GM18870 (cell line): ENCODE measurements around the gene OR1E2.
"Not testable (repeated sequence)": the region's sequence is repeated elsewhere in the genome, so short reads cannot be mapped to it uniquely, and the experiment has no call there.

Experiments used
- ATAC-seq: cut with Tn5 transposase; IDR thresholded peaks from one replicate; pipeline ENCODE4 v1.9.1; 2021; ENCODE audit warnings: moderate library complexity; ENCODE audit not compliant: unreplicated experiment

The OR1E2 gene, protein sequence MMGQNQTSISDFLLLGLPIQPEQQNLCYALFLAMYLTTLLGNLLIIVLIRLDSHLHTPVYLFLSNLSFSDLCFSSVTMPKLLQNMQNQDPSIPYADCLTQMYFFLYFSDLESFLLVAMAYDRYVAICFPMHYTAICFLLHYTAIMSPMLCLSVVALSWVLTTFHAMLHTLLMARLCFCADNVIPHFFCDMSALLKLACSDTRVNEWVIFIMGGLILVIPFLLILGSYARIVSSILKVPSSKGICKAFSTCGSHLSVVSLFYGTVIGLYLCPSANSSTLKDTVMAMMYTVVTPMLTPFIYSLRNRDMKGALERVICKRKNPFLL

DNA sequence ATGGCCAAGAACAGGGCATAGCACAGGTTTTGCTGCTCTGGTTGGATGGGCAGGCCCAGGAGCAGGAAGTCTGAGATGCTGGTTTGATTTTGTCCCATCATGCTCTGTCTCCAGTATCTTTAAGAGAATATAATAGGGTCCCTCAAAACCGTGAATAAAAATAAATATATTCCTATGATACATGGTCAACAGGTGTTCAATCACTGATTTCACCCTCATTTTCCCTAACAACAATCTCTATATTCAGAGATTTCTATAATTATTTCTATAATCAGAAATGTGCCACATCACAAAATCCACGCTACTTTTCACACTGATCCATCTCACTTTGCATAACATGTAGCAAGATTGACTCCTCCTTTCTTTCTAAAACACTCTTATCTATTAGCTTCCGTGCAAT is at the start of gene OR1E2:
TSS of gene OR1E2 (minus strand) at position 101 of the 400 bp plus-strand sequence. CDS start at position 101, 0 bp downstream.
- no peak for ATAC-seq

DNA sequence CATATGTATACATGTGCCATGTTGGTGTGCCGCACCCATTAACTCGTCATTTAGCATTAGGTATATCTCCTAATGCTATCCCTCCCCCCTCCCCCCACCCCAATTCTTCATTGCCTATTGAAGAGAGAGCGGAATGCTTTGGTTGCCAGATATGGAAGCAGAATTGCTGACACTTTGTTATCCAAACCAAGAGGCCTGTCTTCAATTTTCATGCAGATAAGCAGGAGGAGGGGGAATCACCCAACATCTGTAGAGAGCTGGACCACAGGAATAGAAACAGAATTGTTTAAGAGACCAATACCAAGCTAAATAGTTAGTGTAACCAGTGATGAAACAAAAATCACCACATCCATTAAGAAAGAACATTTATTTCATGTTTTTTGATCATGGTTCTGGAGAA is 49.2 kb upstream of the OR1E2 start:
- ATAC-seq = no peak

DNA sequence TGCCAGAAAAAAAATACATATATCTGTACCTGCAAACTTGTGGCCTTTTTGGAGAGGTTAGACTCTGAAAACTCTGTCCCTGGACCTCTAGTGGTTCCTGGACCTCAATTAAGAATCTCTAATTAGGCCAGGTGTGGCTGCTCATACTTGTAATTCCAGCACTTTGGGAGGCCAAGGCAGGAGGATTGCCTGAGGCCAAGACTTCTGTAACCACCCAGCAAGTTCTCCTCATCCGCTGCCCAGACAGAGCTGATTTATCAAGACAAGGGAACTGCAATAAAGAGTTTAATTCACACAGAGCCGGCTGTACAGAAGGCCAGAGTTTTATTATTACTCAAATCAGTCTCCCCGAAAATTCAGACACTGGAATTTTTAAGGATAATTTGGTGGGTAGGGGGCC is 46.3 kb upstream of the OR1E2 start:
- ATAC-seq = no peak

DNA sequence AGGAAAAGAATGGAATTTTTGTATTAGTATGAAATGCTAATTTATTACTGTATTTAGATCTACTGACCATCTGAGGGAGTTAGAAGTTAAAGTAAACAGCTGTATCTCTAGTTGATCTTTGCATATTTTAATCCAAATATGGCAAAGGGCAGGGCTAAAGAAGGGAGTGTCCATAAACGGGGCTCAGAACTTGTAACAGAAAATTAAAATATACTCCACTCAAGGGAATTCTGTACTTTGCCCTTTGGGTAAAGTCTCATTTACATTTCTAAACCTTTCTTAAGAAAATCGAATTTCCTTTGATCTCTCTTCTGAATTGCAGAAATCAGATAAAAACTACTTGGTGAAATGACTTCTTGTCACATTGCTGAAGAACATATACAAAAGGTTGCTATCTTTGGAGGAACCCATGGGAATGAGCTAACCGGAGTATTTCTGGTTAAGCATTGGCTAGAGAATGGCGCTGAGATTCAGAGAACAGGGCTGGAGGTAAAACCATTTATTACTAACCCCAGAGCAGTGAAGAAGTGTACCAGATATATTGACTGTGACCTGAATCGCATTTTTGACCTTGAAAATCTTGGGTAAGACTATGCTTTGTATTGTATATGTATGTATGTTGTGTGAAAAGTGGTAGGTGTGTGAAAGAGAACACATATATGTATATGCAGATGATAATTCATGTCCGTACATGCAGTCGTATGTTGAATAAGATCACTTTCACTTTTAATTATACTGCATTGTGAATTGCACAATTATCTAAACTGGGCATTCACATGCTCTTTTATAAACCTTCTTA is 42.4 kb upstream of the OR1E2 start, which contains the start of gene ASPA:
TSS of gene ASPA (plus strand) at position 186 of the 799 bp plus-strand sequence. CDS start at position 349, 163 bp downstream.
- ATAC-seq = no peak

DNA sequence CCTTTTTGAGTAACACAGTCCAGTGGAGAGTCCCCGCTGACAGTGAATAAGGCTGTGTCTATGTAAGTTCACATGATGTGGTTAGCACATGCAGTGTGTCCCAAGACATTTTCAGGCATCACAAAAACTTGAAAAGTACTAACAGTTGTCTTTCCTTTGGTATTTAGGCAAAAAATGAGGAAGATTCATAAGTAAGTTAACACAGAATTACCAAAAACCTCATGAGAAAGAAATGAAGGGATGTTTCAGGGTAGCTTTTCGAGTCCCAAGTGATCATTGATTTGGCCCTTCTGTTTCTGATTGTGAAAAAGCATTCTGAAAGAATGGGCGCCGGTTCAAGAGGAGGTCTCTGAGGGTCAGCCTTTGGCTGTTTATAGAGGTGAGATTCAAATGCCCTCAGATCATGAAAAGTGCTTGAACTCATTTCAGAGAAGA is 41.6 kb upstream of the OR1E2 start:
- ATAC-seq = no peak

DNA sequence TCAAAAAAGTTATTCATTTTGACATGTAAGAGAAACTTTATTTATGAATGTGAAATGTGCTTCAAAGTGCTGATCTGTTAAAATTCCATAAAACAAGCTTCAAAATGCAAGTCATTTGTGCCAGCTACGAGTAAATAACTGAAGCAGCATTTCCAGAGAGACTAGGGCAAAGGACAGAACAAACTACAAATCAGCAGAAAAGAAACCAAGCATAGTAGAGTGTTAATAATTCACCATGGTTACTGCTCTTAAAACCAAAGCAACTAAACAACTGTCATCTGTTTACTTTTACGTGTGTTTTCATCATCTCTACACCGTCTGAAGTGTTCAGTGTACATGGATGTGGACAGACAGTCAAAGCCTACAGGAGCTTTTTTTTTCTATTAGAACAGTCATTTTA is 40.6 kb upstream of the OR1E2 start:
- no peak for ATAC-seq

DNA sequence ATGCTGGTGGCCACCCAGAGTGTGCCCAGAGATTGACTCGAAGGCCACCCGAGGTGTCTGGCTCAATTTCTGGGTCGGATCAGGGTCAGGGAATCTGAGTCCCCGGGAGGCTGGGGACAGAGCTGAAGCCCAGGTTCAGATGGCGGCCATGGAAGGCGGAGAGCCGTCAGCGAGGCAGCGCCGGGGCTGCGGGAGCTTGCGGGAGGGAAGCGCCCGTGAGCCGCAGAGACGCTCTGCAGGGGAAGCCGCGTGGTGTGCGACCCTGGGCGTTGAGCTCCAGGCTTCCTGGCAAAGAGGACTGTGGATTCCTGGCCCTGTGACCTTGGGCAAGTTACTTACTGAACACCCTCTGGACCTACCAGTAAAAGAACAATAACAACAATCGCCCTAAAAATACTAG is 38.5 kb upstream of the OR1E2 start:
- no peak for ATAC-seq

DNA sequence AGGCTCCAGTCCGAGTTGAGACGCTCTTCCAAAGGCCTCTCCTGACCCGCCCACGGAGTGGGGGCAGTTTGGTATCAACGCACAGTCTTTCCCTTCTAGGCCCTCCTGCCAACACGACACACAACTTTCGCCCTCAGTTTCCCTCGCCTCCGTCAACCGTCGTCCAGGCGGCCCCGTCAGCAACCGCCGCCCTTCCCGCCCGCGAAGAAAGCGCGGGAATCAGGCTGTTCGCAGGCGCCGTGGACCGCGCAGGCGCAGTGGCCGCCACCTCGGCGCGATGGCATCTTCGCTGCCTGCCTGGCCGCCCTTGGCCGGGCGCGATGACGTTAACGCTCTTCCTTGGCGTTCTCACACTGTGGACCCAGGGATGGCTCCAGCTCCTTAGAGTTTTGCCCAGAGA is 38.0 kb upstream of the OR1E2 start, which contains the start of gene SPATA22:
TSS of gene SPATA22 (minus strand) at position 221 of the 400 bp plus-strand sequence. CDS start 2,494 bp downstream, outside the sequence.
- no peak for ATAC-seq

DNA sequence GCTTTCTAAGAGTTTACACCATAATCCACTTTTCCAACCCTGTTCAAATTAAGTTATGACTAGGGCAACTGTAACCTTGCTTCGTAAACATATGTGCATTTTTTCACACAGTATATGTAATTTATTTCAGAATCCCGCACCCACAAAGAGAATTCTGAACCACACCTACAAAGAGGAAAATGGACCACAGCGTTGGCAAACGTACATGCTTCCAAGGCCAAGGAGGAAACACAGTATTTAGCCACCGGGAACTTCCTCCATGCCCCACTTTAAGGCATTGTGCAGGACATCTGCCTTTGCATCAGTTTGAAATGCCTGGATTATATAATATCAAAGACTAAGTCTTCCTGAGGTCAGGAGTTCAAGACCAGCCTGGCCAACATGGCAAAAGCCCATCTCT is 35.9 kb upstream of the OR1E2 start:
- ATAC-seq = no peak

DNA sequence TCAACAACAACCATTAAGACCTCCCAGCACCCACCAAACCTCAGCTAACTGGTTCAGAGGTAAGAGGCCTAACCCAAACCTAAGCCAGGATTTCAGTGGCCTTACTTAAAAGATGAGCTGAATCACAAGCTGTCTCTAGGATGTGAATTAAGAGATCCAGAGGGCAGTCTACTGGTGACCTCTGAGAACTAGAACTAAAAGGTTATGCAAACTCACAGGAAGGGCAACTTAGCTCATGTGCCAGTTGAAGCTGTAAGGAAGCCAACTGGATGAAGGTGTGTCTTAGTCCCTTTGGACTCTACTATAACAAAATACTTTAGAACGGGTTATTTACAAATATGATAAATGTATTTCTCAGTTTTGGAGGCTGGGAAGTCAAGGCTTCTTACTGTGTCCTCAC is 32.7 kb upstream of the OR1E2 start:
- ATAC-seq = not testable (repeated sequence)

DNA sequence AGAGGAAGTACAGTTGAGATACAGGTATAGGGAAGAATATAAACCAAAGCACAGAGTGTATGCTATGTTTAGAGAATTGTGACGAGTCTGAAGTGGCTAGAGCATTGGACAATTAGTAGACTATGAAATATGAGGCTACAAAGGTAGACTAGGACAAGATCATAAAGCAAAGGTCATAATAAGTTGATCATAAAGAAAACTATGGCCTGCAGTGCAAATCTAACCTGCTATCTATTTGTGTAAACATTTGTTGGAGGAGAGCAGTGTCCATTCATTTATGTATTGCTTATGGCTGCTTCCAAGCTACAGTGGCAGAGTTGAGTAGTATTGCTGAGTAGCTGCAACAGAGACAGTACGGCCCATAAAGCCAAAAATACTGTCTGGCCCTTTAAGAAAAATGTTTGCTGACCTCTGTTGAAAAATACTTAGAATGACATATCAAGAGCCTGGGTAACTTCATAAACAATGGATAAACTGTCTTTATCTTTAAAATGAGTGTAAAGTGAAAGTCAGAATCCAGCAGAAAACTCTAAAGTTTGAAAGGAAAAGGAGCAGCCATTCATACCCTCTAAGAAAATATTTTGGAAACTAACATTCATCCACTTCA is 14.5 kb upstream of the OR1E2 start:
- no peak for ATAC-seq

DNA sequence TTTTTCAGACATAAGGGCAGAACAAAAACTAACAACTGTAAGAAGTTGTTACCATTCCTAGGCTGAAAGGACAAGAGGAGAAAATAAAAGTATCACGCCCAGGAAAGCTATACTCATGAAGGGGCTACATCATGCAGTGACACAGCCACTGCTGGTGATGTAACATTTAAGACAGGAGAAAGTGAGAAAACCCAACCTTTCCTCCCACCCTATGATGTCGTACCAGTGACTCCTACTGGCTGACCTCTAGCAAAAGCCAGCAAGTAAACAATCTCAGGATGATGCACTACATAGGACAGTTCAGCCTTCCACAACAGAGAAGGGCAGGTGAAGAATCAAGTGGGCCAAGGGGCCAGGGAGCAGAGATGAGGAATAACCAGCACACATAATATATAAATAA is 14.0 kb upstream of the OR1E2 start:
- ATAC-seq = no peak

DNA sequence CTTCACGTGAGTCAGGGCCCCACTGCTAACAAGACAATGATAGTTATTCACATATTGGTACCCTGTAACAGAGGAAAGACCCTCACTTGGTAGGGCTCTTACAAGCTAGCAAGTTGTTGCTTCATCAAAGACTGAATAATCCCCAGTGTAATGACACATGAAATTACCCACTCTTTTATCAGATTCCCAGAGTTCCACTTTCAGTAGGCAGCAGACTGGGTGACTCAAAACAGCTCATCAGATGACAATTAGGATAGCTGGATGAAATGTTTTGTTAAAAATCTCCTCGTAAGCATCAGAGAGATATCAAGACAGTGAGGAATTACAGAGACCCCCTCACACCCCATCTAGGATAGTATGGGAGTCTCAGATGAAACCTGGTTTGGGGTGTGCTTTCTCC is 6.8 kb upstream of the OR1E2 start:
- no peak for ATAC-seq

DNA sequence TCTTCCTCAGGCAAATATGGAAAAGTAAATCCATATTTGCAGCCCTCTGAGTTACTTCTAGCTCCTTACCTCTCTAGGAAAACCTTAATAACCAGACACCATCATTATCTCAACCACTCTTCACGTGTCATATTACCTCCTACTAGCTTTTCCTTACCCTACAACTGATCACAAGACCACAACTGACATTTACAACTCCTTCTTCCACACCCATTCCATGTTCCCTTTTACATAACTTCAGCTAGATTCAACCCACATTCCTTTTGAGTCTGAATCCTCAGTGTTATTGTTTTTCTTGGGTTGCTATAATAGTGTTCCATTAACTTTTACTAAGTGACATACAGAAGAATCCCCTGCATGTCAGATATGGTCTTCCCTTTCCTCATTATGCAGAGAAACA is 4.7 kb upstream of the OR1E2 start:
- ATAC-seq = no peak

DNA sequence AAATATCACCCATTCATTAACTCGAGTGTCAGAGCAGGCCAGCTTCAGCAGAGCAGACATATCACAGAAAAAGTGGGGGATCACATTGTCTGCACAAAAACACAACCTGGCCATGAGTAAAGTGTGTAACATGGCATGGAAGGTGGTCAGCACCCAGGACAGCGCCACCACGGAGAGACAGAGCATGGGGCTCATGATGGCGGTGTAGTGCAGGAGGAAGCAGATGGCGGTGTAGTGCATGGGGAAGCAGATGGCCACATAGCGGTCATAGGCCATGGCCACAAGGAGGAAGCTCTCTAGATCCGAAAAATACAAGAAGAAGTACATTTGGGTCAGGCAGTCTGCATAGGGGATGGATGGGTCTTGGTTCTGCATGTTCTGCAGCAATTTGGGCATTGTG is 426 bp downstream of the OR1E2 start:
- ATAC-seq = not testable (repeated sequence)

DNA sequence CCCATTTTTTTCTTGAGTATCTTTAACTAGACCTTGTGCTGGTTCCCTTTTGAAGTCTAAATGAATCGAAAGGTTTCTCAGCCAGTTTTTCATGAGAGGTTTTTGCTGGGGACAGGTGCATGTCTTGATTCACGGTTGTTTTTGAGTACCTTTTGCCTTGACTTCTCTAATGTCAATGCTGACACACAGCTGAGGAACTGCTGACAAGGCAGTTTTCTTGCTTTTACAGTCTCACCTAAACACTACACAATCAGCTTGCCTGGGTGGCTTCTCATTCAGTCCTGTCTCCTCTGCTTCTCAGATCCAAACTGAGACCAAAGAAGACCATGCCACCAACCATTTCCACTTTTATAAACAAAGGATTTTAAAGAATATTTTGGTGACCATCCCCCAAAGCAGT is 15.4 kb downstream of the OR1E2 start:
- ATAC-seq = no peak

DNA sequence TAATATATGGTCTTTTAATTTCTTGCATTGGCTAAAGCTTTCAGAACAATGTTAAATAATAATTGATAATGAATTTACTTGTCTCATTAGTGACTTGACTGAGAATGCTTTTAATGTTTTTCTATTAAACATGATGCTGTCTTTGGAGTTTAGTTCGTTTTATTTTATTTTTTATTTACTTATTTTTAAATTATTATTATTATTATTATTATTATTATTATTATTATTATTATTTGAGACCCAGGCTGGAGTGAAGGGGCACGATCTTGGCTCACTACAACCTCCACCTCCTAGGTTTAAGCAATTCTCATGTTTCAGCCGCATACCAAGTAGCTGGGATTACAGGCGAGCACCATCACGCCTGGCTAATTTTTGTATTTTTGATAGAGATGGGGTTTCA is 18.0 kb downstream of the OR1E2 start:
- ATAC-seq = no peak

DNA sequence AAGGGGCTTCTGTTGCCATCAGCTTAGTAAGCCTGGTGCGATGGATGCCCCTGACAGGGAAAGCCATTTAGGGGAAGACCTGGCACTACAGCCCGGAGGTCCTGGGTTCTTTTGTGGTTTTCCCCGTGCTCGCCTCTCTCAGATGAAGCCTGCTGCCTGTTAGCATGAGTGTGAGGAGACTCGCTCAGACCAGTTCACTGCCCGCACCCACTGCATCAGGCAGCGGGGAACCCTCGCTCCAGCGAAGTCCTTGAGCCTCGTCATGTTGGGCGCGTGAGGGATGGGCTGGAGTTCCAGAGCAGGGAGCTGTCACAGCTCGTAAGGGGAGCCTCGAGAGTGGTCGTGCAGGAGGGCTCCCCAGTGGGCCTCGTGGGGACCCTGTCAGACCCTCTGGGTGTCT is 21.4 kb downstream of the OR1E2 start:
- not testable (repeated sequence) for ATAC-seq

DNA sequence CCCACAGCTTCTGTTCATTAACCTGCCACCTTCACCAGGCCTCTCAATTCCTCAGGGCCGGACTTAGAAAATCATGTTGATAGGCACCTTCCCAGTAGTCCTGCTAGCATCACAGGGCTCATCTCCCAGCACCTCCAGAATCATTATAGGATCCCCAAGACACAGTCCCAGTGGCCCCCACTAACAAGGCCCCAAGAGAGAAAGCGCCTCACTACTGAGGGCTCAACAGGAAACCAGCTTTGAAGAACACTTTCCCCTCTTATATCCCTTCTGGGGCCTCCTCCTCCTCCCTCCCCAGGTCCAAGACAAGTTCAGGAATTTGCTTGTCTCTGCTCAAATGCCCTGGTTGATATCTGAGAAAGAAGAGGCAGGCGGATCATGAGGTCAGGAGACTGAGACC is 22.6 kb downstream of the OR1E2 start, which contains the start of gene OR3A3:
TSS of gene OR3A3 (plus strand) at position 301 of the 400 bp plus-strand sequence.
- ATAC-seq = no peak

DNA sequence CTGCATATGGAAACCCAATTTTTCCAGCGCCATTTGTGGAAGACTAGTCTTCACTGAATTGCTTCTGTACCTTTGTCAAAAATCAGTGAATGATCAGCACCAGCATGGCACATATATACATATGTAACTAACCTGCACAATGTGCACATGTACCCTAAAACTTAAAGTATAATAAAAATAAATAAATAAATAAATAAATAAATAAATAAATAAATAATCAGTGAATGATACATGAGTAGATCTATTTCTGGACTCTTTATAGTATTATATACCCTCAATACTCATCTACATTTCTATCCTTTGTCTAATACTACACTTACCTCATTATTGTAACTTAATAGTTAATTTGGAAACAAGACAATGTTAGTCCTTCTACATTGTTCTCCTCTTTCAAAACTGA is 29.8 kb downstream of the OR1E2 start:
- not testable (repeated sequence) for ATAC-seq

DNA sequence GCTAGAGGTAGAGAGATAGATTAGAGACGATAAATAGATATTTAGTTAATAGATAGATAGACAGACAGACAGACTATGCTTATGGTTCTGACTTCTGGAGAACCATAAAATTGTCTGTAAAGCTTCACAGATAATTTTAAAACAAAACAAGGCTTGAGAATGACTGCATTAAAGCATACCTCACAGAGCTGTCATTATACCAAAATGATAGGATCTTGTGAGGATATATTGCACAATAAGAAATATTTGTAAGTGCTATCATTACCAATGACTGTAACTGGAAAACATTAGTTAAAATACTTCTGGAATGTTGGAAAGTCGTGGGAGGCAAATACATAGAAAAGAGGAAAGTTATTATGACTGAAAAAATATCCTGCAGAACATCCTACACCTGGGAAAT is 31.9 kb downstream of the OR1E2 start:
- no peak for ATAC-seq

DNA sequence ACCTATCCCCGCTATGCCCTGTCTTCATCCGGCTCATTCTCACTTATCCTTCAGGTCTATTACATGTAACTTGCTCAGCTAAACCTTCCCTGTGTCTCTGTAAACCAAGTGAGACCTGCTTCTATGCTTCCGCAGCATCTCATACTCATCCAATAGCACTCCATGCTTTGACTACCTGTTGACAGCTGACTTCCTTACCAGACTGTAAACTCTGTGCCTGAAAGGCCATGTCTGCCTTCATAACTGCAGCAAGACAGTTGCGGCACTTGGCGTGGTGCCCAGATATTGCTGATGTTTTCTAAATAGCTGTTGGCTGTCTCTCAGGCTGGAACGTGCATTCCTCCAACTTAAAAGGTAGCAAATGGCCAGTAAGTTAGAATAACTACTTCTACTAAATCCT is 33.6 kb downstream of the OR1E2 start:
- no peak for ATAC-seq
